Central memory CD8-positive, alpha-beta T cell (primary cell): Measurements from ENCODE around the gene ATR.
"Not testable (repeated sequence)": the region's sequence is repeated elsewhere in the genome, so short reads cannot be mapped to it uniquely, and the experiment has no call there.

ENCODE experiments used
- ATAC-seq: fragments of 150-1000 bp; cut with Tn5 transposase; replicated peaks from 2 replicates; pipeline ENCODE4 v1.10.0; 2022; ENCODE audit warnings: mild to moderate bottlenecking, moderate FRiP score, moderate number of reproducible peaks; ENCODE audit not compliant: poor library complexity, severe bottlenecking; ENCODE audit errors: extremely low read depth
- DNase-seq, 2 donors: peaks; one replicate each; pipeline ENCODE4 v3.0.0; 2021; ENCODE audit warnings: low spot score in 2 of 2
- H3K27ac Mint-ChIP-seq: one replicate; pipeline ENCODE4 v1.8.0; 2022; ENCODE audit warnings: low read depth, mild to moderate bottlenecking, moderate library complexity, mixed read lengths
- H3K27me3 Mint-ChIP-seq: one replicate; pipeline ENCODE4 v1.8.0; 2022; ENCODE audit warnings: mixed read lengths
- H3K36me3 Mint-ChIP-seq: one replicate; pipeline ENCODE4 v1.8.0; 2022; ENCODE audit warnings: mild to moderate bottlenecking, moderate library complexity, mixed read lengths; ENCODE audit not compliant: insufficient read depth
- H3K4me1 Mint-ChIP-seq: one replicate; pipeline ENCODE4 v1.8.0; 2022; ENCODE audit warnings: mixed read lengths
- H3K4me3 Mint-ChIP-seq: one replicate; pipeline ENCODE4 v1.8.0; 2022; ENCODE audit warnings: mild to moderate bottlenecking, moderate library complexity, mixed read lengths
- H3K9me3 Mint-ChIP-seq: one replicate; pipeline ENCODE4 v1.8.0; 2022; ENCODE audit warnings: mixed read lengths

Gene ATR

GRCh38 chr3:142450881-142451280, 127.7 kb downstream of the ATR start:
- Mint-ChIP-seq H3K9me3 (no peaks in the 10 kb centered on the region), H3K27ac (no peak overlapping the region), H3K36me3 (peaks cover 24% of the 10 kb centered on the region), H3K27me3 (no peaks in the 10 kb centered on the region), H3K4me1 (peaks cover 27% of the 10 kb centered on the region), H3K4me3 (no peak overlapping the region)
- ATAC-seq (no peak), DNase-seq (no peak)

DNA sequence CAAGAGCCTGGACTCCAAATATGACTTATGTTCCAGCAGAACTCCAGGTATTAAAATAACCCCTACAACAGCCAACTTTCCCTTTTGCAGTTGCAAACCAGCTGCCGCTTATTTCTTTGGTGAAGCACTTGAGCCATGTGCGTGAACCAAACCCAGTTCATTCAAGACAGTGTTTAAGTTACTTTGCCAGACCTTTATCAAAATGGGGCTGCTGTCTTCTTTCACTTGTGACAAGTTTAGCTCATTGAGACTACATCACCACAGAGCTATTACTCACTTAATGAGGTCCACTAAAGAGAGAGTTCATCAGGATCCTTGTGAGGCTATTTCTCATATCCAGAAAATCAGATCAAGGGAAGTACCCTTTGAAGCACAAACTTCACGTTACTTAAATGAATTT, 128.3 kb downstream of the ATR start:
- Mint-ChIP-seq H3K27me3 (no peaks in the 10 kb centered on the region), H3K4me1 (peaks cover 34% of the 10 kb centered on the region), H3K9me3 (no peaks in the 10 kb centered on the region), H3K4me3 (no peak overlapping the region), H3K36me3 (peaks cover 21% of the 10 kb centered on the region), H3K27ac (no peak overlapping the region)
- no peak for DNase-seq
- ATAC-seq, result no peak

DNA sequence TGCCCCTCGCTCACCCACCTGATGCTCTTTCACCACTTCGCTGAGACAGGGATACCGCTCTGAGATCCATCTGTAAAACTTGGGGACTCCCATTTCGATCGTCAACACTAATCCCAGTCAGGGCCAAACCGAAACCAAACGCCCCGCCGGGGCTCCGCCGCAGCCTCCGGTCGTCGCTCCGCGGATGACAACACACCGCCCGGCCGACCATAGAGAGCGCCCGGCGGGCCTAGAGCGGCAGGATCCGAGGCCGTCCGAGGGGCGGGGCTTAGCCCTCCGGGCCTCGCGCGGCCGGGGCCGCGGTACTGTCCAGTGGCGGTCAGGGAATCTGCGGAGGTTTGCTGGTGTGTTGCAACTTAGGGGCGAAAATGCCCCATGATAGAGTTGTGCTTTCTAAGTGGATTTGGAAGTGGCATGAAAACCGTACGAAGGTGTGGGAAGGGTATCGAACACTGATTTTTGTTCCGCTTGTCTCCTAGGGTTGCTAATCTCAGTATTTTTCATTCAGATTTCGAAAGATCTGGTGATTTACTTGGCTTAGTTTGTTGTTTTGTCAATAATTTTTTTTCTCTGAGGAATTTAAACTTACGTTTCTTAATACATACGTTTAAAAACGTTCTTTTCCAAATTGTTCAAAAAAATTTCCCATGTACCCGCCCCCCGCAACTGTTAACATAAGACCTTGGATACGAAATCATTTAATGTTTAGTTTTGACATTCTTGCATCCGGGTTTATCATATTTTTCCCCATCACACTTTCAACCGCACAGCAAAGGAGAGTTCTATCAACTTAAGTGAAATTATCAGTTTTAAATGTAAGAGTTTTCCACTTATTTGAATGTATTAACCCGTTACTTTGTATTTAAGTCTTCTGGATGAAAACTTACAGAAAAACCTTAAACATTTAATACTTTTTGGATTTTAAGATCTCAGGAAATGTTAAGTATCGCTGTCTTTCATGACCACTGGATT, 130.4 kb downstream of the ATR start, which contains the start of gene XRN1:
Gene XRN1, minus strand, starts transcription at position 186 of the 972 bp plus-strand sequence. Its CDS starts 93 bp downstream, at position 93.
- peak within 1 kb of the TSS; percentile 99 for H3K4me3 Mint-ChIP-seq
- ATAC-seq, result peak; percentile 93
- H3K27ac Mint-ChIP-seq, result peak within 1 kb of the TSS; percentile 100
- H3K27me3 Mint-ChIP-seq, result no peaks in the 10 kb centered on the region
- H3K9me3 Mint-ChIP-seq, result no peaks in the 10 kb centered on the region
- H3K4me1 Mint-ChIP-seq, result peaks cover 49% of the 10 kb centered on the region
- H3K36me3 Mint-ChIP-seq, result peaks cover 17% of the 10 kb centered on the region
- DNase-seq, result peak; percentile 89 to 94

GRCh38 chr3:142447301-142447851, 131.2 kb downstream of the ATR start:
- Mint-ChIP-seq H3K27me3 (no peaks in the 10 kb centered on the region), H3K9me3 (no peaks in the 10 kb centered on the region), H3K27ac (peak overlapping the region; percentile 100), H3K4me3 (peak overlapping the region; percentile 99), H3K36me3 (peaks cover 18% of the 10 kb centered on the region), H3K4me1 (peaks cover 54% of the 10 kb centered on the region)
- DNase-seq, result peak; percentile 34 to 39
- peak; percentile 52 for ATAC-seq

DNA sequence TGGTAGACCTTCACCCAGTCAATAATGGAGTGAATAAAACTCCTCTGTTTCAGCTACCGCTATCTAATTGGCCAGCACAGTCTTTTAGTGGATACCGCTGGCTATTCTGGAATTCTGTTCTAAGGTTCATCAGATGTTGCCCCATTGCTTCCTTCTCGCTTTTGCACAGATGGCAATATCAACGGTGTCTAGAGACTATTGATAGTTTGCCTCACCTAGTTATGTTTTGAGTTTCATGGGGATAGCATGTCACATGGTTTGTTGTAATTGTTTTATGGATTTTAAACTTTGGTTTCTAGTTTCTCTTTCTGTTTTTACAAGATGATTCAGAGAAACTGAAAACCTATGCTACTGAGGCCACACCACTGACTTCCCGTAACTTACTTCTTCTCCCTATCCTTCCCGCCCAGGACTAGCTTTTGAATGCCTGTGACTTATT, 132.7 kb downstream of the ATR start:
- H3K36me3 Mint-ChIP-seq, result peaks cover 17% of the 10 kb centered on the region
- H3K27ac Mint-ChIP-seq, result peak overlapping the region; percentile 100
- H3K4me1 Mint-ChIP-seq, result peaks cover 66% of the 10 kb centered on the region
- DNase-seq (no peak), ATAC-seq (no peak)
- H3K4me3 Mint-ChIP-seq, result peak overlapping the region; percentile 99
- H3K9me3 Mint-ChIP-seq, result no peaks in the 10 kb centered on the region
- H3K27me3 Mint-ChIP-seq, result no peaks in the 10 kb centered on the region

- H3K27ac Mint-ChIP-seq, result peak overlapping the region; percentile 100
- no peaks in the 10 kb centered on the region for H3K27me3 Mint-ChIP-seq
- ATAC-seq (no peak), DNase-seq (no peak)
- H3K9me3 Mint-ChIP-seq, result no peaks in the 10 kb centered on the region
- peaks cover 16% of the 10 kb centered on the region for H3K36me3 Mint-ChIP-seq
- H3K4me3 Mint-ChIP-seq, result no peak overlapping the region
- H3K4me1 Mint-ChIP-seq, result peaks cover 79% of the 10 kb centered on the region
Observed at GRCh38 chr3:142444343-142444742, 134.2 kb downstream of the ATR start.

DNA sequence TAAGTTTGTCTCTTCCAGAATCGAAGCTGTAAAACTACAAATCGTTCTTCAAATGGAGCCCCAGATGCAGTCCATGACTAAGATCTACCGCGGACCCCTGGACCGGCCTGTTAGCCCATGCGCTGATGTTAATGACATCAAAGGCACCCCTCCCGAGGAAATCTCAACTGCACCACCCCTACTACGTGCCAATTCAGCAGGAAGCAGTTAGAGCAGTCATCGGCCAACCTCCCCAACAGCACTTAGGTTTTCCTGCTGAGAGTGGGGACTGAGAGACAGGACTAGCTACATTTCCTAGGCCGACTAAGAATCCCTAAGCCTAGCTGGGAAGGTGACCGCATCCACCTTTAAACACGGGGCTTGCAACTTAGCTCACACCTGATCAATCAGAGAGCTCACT, 135.5 kb downstream of the ATR start:
- peaks cover 82% of the 10 kb centered on the region for H3K4me1 Mint-ChIP-seq
- not testable (repeated sequence) for DNase-seq, H3K9me3 Mint-ChIP-seq, ATAC-seq, H3K27me3 Mint-ChIP-seq, H3K27ac Mint-ChIP-seq
- H3K36me3 Mint-ChIP-seq, result peaks cover 16% of the 10 kb centered on the region
- H3K4me3 Mint-ChIP-seq, result peak overlapping the region; percentile 44

DNA sequence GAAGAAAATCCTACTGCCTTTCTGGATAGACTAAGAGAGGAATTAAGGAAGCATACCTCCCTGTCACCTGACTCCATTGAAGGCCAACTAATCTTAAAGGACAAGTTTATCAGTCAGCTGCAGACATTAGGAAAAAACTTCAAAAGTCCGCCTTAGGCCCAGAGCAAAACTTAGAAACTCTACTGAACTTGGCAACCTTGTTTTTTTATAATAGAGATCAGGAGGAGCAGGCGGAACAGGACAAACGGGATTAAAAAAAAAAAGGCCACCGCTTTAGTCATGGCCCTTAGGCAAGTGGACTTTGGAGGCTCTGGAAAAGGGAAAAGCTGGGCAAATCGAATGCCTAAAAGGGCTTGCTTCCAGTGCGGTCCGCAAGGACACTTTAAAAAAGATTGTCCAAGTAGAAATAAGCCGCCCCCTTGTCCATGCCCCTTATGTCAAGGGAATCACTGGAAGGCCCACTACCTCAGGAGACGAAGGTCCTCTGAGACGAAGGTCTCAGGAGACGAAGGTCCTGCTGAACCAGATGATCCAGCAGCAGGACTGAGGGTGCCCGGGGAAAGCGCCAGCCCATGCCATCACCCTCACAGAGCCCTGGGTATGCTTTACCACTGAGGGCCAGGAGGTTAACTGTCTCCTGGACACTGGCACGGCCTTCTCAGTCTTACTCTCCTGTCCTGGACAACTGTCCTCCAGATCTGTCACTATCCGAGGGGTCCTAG, 138.9 kb downstream of the ATR start:
- not testable (repeated sequence) for H3K9me3 Mint-ChIP-seq, H3K27me3 Mint-ChIP-seq, H3K4me3 Mint-ChIP-seq, DNase-seq, ATAC-seq
- peak overlapping the region; percentile 33 for H3K27ac Mint-ChIP-seq
- H3K36me3 Mint-ChIP-seq, result peaks cover 17% of the 10 kb centered on the region
- H3K4me1 Mint-ChIP-seq, result peaks cover 65% of the 10 kb centered on the region

DNA sequence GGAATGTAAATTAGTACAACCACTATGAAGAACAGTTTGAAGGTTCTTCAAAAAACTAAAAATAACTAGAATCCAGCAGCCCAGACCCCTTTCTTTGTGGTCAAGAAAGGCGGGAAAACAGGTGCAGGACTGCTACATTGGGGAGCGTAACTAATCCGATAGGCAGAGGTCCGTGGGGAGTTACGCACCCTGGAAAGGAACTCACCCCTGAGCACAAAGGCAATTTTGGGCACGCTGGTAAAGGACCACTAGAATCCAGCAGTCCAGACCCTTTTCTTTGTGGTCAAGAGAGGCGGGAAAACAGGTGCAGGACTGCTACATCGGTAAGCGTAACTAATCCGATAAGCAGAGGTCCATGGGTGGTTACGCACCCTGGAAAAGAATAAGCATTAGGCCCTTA, 140.4 kb downstream of the ATR start:
- not testable (repeated sequence) for H3K9me3 Mint-ChIP-seq, H3K27me3 Mint-ChIP-seq, ATAC-seq, H3K4me3 Mint-ChIP-seq, DNase-seq
- Mint-ChIP-seq H3K27ac (peak overlapping the region; percentile 47), H3K36me3 (peaks cover 19% of the 10 kb centered on the region), H3K4me1 (peaks cover 58% of the 10 kb centered on the region)

DNA sequence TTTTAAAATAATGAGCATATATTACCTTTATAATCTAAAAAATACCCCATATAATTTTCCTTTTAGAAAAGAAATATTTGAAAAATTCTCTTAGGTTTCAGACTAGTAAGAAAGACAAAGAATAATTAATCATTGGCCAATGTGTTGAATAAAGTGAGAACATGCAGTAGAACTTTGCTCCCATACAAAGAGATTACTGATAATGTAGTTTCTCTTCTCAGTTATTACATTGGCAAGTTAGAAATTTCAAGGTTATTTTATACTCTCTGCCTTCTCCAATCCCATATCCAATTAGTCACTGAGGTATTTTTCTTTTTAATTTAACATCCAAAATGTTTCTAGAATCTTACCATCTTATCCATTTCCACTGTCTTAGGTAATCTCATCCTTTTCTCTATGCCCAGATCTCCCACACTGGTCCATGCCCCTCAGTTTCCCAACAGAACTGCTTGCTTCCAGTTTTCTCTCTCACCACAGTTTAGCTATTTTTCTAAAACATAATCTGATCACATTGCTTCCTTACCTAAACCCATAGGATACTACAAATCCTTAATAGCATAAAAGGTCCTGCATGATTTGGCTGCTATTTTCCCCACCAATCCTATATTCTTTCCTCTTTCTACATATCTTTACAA, 141.5 kb downstream of the ATR start:
- no peaks in the 10 kb centered on the region for H3K27me3 Mint-ChIP-seq

DNA sequence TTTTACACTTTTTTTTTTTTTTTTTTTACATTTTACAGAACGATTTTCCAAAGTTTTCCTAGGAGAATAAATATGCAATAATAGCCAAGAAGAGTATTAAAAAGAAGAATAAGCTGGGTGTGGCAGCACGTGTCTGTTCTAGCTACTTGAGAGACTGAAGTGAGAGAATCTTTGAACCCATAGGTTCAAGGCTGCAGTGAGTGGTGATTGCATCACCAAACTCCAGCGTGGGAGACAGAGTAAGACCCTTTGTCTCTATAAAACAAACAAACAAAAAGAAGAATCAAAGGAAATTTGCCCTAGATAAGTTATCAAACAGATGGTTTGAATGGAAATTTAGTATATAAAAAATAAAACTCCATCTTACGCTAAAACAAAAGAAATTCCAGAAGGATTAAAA, 144.0 kb downstream of the ATR start:
- peaks cover 37% of the 10 kb centered on the region for H3K4me1 Mint-ChIP-seq
- DNase-seq, result no peak

More for the DNA sequence above, 141.5 kb downstream of the ATR start:
- Mint-ChIP-seq H3K4me1 (peaks cover 52% of the 10 kb centered on the region), H3K4me3 (no peak overlapping the region), H3K9me3 (no peaks in the 10 kb centered on the region), H3K36me3 (peaks cover 24% of the 10 kb centered on the region), H3K27ac (peak overlapping the region; percentile 47)
- DNase-seq, result no peak
- ATAC-seq, result no peak

DNA sequence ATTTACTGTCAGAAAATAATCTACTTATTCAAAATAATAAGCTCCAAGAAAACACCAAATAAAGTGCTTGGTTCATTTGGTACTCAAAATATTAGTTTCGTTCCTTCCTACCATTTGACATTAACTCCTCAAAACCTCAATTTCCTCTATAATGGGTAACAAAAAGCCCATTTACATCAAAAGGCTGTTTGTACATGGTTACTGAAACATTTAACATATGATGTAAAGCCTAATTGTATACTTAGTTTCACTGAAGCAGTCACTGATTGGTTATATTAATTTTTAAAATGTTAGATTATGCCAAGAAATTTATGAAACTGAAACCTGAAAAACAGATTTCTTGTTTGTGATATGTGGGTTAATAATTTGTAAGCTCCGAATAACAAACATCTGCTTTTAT, 145.4 kb downstream of the ATR start:
- Mint-ChIP-seq H3K4me1 (peaks cover 33% of the 10 kb centered on the region), H3K27ac (no peak overlapping the region), H3K4me3 (no peak overlapping the region), H3K27me3 (no peaks in the 10 kb centered on the region), H3K9me3 (no peaks in the 10 kb centered on the region), H3K36me3 (peaks cover 44% of the 10 kb centered on the region)
- DNase-seq (no peak), ATAC-seq (no peak)

More for the DNA sequence above, 144.0 kb downstream of the ATR start:
- peaks cover 38% of the 10 kb centered on the region for H3K36me3 Mint-ChIP-seq
- no peaks in the 10 kb centered on the region for H3K9me3 Mint-ChIP-seq
- no peak overlapping the region for H3K4me3 Mint-ChIP-seq
- H3K27ac Mint-ChIP-seq, result no peak overlapping the region
- no peak for ATAC-seq
- no peaks in the 10 kb centered on the region for H3K27me3 Mint-ChIP-seq
